SK-N-SH treated with all-trans-retinoic acid at 6 μM for 48 hours (cell line): ENCODE data around the gene IFRD2.
"Not testable (repeated sequence)": the region's sequence is repeated elsewhere in the genome, so short reads cannot be mapped to it uniquely, and the experiment has no call there.

ENCODE experiments used
- ATAC-seq: fragments of 200-7000 bp; cut with Tn5 transposase; 3 replicates; pipeline ENCODE4 v1.9.1; 2020; ENCODE audit warnings: mild to moderate bottlenecking, moderate library complexity
- ARNTL ChIP-seq: fragments of 450-650 bp; formaldehyde crosslinking; IDR thresholded peaks from 2 replicates; pipeline ENCODE4 v1.5.0; 2020; ENCODE audit warnings: low read depth, mild to moderate bottlenecking, moderate library complexity, borderline replicate concordance
- BACH2 ChIP-seq: fragments of 250-450 bp; sonication (Bioruptor Pico); IDR thresholded peaks from 2 replicates; pipeline ENCODE4 v1.9.0; 2021; ENCODE audit warnings: mild to moderate bottlenecking, borderline replicate concordance
- CREB5 ChIP-seq: fragments of 250-450 bp; sonication (Bioruptor Pico); IDR thresholded peaks from 2 replicates; pipeline ENCODE4 v1.5.1; 2020; ENCODE audit warnings: low read depth, mild to moderate bottlenecking, moderate library complexity
- CSDC2 ChIP-seq: fragments of 250-450 bp; sonication (Bioruptor Pico); IDR thresholded peaks from 2 replicates; pipeline ENCODE4 v1.5.0; 2020; ENCODE audit warnings: mild to moderate bottlenecking, moderate library complexity
- ESRRG ChIP-seq: fragments of 250-450 bp; sonication (Bioruptor Pico); IDR thresholded peaks from 2 replicates; pipeline ENCODE4 v1.6.1; 2021; ENCODE audit warnings: mild to moderate bottlenecking
- GLIS3 ChIP-seq: fragments of 250-450 bp; sonication (Bioruptor Pico); IDR thresholded peaks from 2 replicates; pipeline ENCODE4 v1.5.0; 2020; ENCODE audit warnings: mild to moderate bottlenecking, moderate library complexity
- ISL1 ChIP-seq: fragments of 250-450 bp; sonication (Bioruptor Pico); IDR thresholded peaks from 2 replicates; pipeline ENCODE4 v2.1.2; 2022; ENCODE audit warnings: mild to moderate bottlenecking, moderate library complexity
- OSR1 ChIP-seq: fragments of 250-450 bp; sonication (Bioruptor Pico); IDR thresholded peaks from 2 replicates; pipeline ENCODE4 v1.8.0; 2022; ENCODE audit warnings: moderate library complexity, mild to moderate bottlenecking, inconsistent platforms
- PATZ1 ChIP-seq: fragments of 250-450 bp; sonication (Bioruptor Pico); IDR thresholded peaks from 2 replicates; pipeline ENCODE4 v1.8.0; 2020; ENCODE audit warnings: mild to moderate bottlenecking, moderate library complexity, borderline replicate concordance
- PPARA ChIP-seq: fragments of 250-450 bp; sonication (Bioruptor Pico); IDR thresholded peaks from 2 replicates; pipeline ENCODE4 v1.5.0; 2020; ENCODE audit warnings: mild to moderate bottlenecking, borderline replicate concordance
- RARB ChIP-seq: fragments of 250-450 bp; sonication (Bioruptor Pico); IDR thresholded peaks from 2 replicates; pipeline ENCODE4 v1.8.0; 2021; ENCODE audit warnings: mild to moderate bottlenecking, moderate library complexity
- SNAI2 ChIP-seq: fragments of 250-450 bp; sonication (Bioruptor Pico); IDR thresholded peaks from 2 replicates; pipeline ENCODE4 v1.5.0; 2020; ENCODE audit warnings: mild to moderate bottlenecking, moderate library complexity
- TCF4 ChIP-seq: fragments of 250-450 bp; sonication (Bioruptor Pico); IDR thresholded peaks from 2 replicates; pipeline ENCODE4 v1.8.0; 2021; ENCODE audit warnings: mild to moderate bottlenecking, moderate library complexity, borderline replicate concordance
- TOX ChIP-seq: fragments of 250-450 bp; sonication (Bioruptor Pico); IDR thresholded peaks from 2 replicates; pipeline ENCODE4 v1.8.0; 2021; ENCODE audit warnings: mild to moderate bottlenecking, moderate library complexity, borderline replicate concordance
- TSHZ2 ChIP-seq: fragments of 250-450 bp; sonication (Bioruptor Pico); IDR thresholded peaks from 2 replicates; pipeline ENCODE4 v1.5.0; 2020; ENCODE audit warnings: mild to moderate bottlenecking, moderate library complexity
- ZC3H10 ChIP-seq: fragments of 250-450 bp; sonication (Bioruptor Pico); IDR thresholded peaks from 2 replicates; pipeline ENCODE4 v1.5.1; 2021; ENCODE audit warnings: mild to moderate bottlenecking, moderate library complexity
- ZFP3 ChIP-seq: fragments of 250-450 bp; sonication (Bioruptor Pico); IDR thresholded peaks from 2 replicates; pipeline ENCODE4 v1.5.0; 2020; ENCODE audit warnings: mild to moderate bottlenecking, moderate library complexity
- ZFP30 ChIP-seq: fragments of 450-650 bp; formaldehyde crosslinking; IDR thresholded peaks from 2 replicates; pipeline ENCODE4 v1.5.0; 2022; ENCODE audit warnings: mild to moderate bottlenecking, moderate library complexity
- ZNF565 ChIP-seq: fragments of 450-650 bp; formaldehyde crosslinking; conservative IDR thresholded peaks from 2 replicates; pipeline ENCODE4 v1.5.0; 2020; ENCODE audit warnings: low read depth, mild to moderate bottlenecking, moderate library complexity
- ZNF70 ChIP-seq: fragments of 450-650 bp; formaldehyde crosslinking; IDR thresholded peaks from 2 replicates; pipeline ENCODE4 v1.5.0; 2020; ENCODE audit warnings: mild to moderate bottlenecking, moderate library complexity
- ZNF8 ChIP-seq: fragments of 450-650 bp; formaldehyde crosslinking; IDR thresholded peaks from 2 replicates; pipeline ENCODE4 v1.5.0; 2020; ENCODE audit warnings: mild to moderate bottlenecking, moderate library complexity
- TF ChIP-seq, protein P1 (sequence below): fragments of 250-450 bp; sonication (Bioruptor Pico); IDR thresholded peaks from 2 replicates; pipeline ENCODE4 v1.8.0; 2021; ENCODE audit warnings: low read depth, mild to moderate bottlenecking, moderate library complexity, borderline replicate concordance
- TF ChIP-seq, protein P2 (sequence below): fragments of 250-450 bp; sonication (Bioruptor Pico); IDR thresholded peaks from 2 replicates; pipeline ENCODE4 v1.5.1; 2021; ENCODE audit warnings: mild to moderate bottlenecking, moderate library complexity

IFRD2 gene

DNA sequence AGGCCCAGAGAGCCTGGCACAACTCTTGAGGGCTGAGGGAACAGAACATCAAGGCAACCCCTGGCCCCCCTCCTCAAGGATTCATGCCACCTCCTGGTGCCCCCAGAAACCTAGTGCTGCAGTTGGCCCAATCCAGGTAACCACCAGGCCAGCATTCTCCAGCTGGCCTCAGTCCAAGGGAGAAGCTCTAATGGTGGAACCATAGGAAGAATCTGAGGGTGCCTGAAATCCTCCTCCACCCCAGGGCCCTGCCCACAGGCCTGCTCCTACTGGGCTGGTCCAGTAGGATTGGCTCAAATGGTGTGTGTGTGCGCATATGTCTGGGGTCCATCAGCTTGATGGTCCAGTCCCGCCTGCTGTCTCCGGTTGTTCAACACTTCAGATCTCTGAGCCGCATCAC lies 22.6 kb upstream of the IFRD2 start:
- no peak for ATAC-seq
- TF ChIP-seq ZNF70 (CRISPR knock-in tag) (no peak), ZNF565 (CRISPR knock-in tag) (no peak), TCF4 (no peak), ZC3H10 (CRISPR knock-in tag) (no peak), ESRRG (CRISPR knock-in tag) (no peak), OSR1 (CRISPR knock-in tag) (no peak), RARB (CRISPR knock-in tag) (no peak), ZFP3 (CRISPR knock-in tag) (no peak)
- TF ChIP-seq, protein P1, sequence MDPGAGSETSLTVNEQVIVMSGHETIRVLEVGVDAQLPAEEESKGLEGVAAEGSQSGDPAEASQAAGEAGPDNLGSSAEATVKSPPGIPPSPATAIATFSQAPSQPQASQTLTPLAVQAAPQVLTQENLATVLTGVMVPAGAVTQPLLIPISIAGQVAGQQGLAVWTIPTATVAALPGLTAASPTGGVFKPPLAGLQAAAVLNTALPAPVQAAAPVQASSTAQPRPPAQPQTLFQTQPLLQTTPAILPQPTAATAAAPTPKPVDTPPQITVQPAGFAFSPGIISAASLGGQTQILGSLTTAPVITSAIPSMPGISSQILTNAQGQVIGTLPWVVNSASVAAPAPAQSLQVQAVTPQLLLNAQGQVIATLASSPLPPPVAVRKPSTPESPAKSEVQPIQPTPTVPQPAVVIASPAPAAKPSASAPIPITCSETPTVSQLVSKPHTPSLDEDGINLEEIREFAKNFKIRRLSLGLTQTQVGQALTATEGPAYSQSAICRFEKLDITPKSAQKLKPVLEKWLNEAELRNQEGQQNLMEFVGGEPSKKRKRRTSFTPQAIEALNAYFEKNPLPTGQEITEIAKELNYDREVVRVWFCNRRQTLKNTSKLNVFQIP (CRISPR knock-in tag): no peak

DNA sequence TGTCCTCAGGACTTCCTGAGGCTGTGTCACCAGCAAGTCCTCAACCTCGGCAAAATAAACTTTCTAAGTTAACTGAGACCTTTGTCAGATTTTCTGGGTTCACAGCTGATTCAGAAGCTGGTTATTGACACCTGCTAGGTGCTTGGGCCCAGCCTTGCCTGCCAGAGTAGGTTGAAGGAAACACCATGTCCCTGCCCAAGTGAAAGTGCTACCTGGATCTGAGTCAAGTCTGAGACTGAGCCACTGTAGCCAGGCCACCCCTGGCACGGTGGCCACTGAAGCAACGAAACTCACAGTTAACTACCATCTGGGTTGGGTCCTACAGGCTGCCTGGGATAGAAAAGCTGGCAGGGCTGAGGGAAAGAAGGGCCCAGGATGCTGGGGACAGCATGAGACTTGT lies 22.1 kb upstream of the IFRD2 start:
- no peak for ATAC-seq
- TF ChIP-seq ESRRG (CRISPR knock-in tag) (no peak), ZFP30 (CRISPR knock-in tag) (no peak), TOX (CRISPR knock-in tag) (no peak), RARB (CRISPR knock-in tag) (no peak), TCF4 (no peak), ZNF8 (CRISPR knock-in tag) (no peak), ARNTL (CRISPR knock-in tag) (no peak), ZFP3 (CRISPR knock-in tag) (no peak), ZC3H10 (CRISPR knock-in tag) (no peak), ISL1 (CRISPR knock-in tag) (no peak), CREB5 (CRISPR knock-in tag) (no peak), PATZ1 (no peak), PPARA (CRISPR knock-in tag) (no peak), CSDC2 (no peak), GLIS3 (no peak), OSR1 (CRISPR knock-in tag) (no peak)

DNA sequence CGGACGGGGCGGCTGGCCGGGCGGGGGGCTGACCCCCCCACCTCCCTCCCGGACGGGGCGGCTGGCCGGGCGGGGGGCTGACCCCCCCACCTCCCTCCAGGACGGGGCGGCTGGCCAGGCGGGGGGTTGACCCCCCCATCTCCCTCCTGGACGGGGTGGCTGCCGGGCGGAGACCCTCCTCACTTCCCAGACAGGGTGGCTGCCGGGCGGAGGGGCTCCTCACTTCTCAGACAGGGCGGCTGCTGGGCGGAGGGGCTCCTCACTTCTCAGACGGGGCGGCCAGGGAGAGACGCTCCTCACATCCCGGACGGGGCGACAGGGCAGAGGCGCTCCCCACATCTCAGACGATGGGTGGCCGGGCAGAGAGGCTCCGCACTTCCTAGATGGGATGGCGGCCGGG lies 19.8 kb upstream of the IFRD2 start:
- not testable (repeated sequence) for ATAC-seq

- ATAC-seq: no peak
- TF ChIP-seq, protein P2, sequence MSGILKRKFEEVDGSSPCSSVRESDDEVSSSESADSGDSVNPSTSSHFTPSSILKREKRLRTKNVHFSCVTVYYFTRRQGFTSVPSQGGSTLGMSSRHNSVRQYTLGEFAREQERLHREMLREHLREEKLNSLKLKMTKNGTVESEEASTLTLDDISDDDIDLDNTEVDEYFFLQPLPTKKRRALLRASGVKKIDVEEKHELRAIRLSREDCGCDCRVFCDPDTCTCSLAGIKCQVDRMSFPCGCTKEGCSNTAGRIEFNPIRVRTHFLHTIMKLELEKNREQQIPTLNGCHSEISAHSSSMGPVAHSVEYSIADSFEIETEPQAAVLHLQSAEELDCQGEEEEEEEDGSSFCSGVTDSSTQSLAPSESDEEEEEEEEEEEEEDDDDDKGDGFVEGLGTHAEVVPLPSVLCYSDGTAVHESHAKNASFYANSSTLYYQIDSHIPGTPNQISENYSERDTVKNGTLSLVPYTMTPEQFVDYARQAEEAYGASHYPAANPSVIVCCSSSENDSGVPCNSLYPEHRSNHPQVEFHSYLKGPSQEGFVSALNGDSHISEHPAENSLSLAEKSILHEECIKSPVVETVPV (CRISPR knock-in tag): no peak
- TF ChIP-seq BACH2 (CRISPR knock-in tag): no peak
- TF ChIP-seq ARNTL (CRISPR knock-in tag): no peak
- no peak for TF ChIP-seq TOX (CRISPR knock-in tag)
- TF ChIP-seq CSDC2: no peak
- no peak for TF ChIP-seq ZFP30 (CRISPR knock-in tag)
- TF ChIP-seq SNAI2 (CRISPR knock-in tag): no peak
- TF ChIP-seq TSHZ2 (CRISPR knock-in tag): no peak
- no peak for TF ChIP-seq ZNF8 (CRISPR knock-in tag)
- no peak for TF ChIP-seq ZNF565 (CRISPR knock-in tag)
- TF ChIP-seq ISL1 (CRISPR knock-in tag): no peak
- TF ChIP-seq, protein P1 (CRISPR knock-in tag): no peak
- no peak for TF ChIP-seq CREB5 (CRISPR knock-in tag)
- TF ChIP-seq OSR1 (CRISPR knock-in tag): no peak
- TF ChIP-seq GLIS3: no peak
- no peak for TF ChIP-seq ZNF70 (CRISPR knock-in tag)
- TF ChIP-seq ZFP3 (CRISPR knock-in tag): no peak
Observed at GRCh38 chr3:50304601-50305000, 12.4 kb upstream of the IFRD2 start.
